Kidney epithelial cell (primary cell): ENCODE data around the gene TNK2. TPM values are rescaled to one million over a fixed set of nuclear protein-coding genes. Genes with fewer than 3 reads are reported as not detected.
A peak's percentile ranks its signal among the peaks of the same experiment; 100 is the strongest.
"Not testable (repeated sequence)": the region's sequence is repeated elsewhere in the genome, so short reads cannot be mapped to it uniquely, and the experiment has no call there.

Source experiments
- DNase-seq: peaks from one replicate; pipeline ENCODE4 v3.0.0-alpha.2; 2010; ENCODE audit warnings: low read depth
- H3K27me3 ChIP-seq: 2 replicates; pipeline ENCODE4 v1.6.0; 2011; ENCODE audit warnings: low read length; ENCODE audit not compliant: control insufficient read depth, insufficient read depth
- H3K36me3 ChIP-seq: 2 replicates; pipeline ENCODE4 v1.5.1; 2011; ENCODE audit warnings: low read length; ENCODE audit not compliant: control insufficient read depth, insufficient read depth
- H3K4me3 ChIP-seq: 2 replicates; pipeline ENCODE4 v1.5.1; 2011; ENCODE audit warnings: low read depth, mild to moderate bottlenecking, control low read depth, low read length
- CTCF ChIP-seq: IDR thresholded peaks from 2 replicates; pipeline ENCODE4 v1.5.1; 2011; ENCODE audit warnings: mild to moderate bottlenecking, moderate library complexity, low read length, control low read depth, inconsistent platforms; ENCODE audit not compliant: insufficient read depth, poor library complexity, severe bottlenecking
- total RNA-seq: library from RNA; depleted of rRNA; stranded (reverse); fragments of >200 nt; gene quantifications from 2 replicates; pipeline ENCODE4 v1.2.3, GENCODE V29; 2015

TNK2 gene
- total RNA-seq, result 14.1 and 16.0 TPM in 2 replicates

DNA sequence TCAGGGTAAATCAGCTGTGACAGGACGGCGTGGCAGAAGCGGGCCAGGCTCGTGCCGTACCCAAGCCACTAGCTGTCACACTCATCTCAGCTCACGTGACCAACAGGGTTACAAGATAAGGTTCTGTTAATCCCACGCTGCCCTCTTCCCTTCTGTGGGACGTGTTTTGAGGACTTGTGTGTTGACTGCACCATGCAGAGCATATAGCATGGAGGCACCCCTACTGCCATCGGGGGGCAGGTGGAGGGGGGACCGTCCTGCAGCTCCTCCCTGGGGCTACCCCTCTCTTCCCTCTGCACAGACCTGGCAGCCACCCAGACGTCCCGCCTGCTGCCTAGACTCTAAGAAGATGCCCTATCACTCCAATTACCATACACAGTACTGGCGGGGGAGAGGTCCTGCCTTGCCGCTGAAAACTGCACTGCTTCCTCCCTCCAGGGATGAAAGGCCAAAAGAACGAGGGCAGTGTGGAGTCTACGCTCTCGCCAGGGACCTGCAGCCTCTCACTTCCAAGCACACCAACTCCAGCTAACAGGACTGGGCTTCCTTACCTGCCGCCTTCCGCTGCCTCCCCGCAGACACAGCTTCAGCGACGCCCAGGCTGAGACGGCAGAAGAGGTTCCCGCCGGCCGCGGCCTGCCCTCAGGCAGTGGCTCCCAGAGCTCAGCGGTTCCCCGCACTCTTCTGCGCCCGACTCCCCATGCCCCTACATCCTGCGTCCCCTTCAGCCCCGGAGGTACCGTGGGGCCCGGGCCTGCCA, at the start of gene TNK2:
TSS of gene TNK2 (minus strand) at position 618 of the 760 bp plus-strand sequence. CDS start 19,963 bp downstream, outside the sequence.
- H3K4me3 ChIP-seq, result peak within 1 kb of the TSS; percentile 43
- H3K27me3 ChIP-seq, result no peaks in the 10 kb centered on the region
- no peak for DNase-seq
- no peaks in the 10 kb centered on the region for H3K36me3 ChIP-seq
- no peak for TF ChIP-seq CTCF

DNA sequence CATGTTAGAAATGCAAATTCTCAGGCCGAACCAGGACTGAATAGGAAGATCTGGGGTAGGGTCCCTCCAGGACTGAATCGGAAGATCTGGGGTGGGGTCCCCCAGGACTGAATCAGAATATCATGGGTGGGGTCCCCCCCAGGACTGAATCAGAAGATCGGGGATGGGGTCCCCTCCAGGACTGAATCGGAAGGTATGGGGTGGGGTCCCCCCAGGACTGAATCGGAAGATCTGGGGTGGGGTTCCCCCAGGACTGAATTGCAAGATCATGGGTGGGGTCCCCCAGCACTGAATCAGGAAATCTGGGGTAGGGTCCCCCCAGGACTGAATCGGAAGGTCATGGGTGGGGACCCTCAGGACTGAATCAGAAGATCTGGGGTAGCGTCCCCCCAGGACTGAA, 48.2 kb upstream of the TNK2 start:
- no peak for DNase-seq
- TF ChIP-seq CTCF, result no peak
- Histone ChIP-seq H3K36me3 (no peaks in the 10 kb centered on the region), H3K27me3 (no peaks in the 10 kb centered on the region), H3K4me3 (no peak overlapping the region)

- peak overlapping the region; percentile 3 for H3K4me3 ChIP-seq
- not testable (repeated sequence) for H3K27me3 ChIP-seq, DNase-seq, H3K36me3 ChIP-seq
Observed at GRCh38 chr3:195955416-195955841, 47.1 kb upstream of the TNK2 start.

DNA sequence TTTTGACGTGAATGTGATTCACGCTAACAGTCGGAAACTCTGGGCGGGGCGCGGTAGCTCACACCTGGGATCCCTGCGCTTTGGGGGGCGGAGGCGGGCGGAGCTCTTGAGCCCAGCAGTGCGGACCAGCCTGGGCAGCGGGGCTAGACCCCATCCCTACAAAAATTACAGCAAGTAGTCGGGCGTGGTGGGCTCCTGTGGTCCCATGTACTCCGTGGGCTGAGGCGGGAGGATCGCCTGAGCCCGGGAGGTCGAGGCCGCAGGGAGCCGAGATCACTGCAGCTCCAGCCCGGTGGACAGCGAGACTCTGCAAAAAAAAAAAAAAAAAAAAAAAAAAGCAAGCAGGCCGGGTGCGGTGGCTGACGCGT, 46.4 kb upstream of the TNK2 start:
- H3K4me3 ChIP-seq, result peak overlapping the region; percentile 56
- not testable (repeated sequence) for DNase-seq, H3K36me3 ChIP-seq, H3K27me3 ChIP-seq

GRCh38 chr3:195954052-195954751, 45.9 kb upstream of the TNK2 start:
- H3K36me3 ChIP-seq, DNase-seq, H3K27me3 ChIP-seq: not testable (repeated sequence)
- peak overlapping the region; percentile 56 for H3K4me3 ChIP-seq

- not testable (repeated sequence) for H3K27me3 ChIP-seq, DNase-seq, H3K36me3 ChIP-seq, H3K4me3 ChIP-seq
Observed at GRCh38 chr3:195952590-195952989, 44.2 kb upstream of the TNK2 start.

DNA sequence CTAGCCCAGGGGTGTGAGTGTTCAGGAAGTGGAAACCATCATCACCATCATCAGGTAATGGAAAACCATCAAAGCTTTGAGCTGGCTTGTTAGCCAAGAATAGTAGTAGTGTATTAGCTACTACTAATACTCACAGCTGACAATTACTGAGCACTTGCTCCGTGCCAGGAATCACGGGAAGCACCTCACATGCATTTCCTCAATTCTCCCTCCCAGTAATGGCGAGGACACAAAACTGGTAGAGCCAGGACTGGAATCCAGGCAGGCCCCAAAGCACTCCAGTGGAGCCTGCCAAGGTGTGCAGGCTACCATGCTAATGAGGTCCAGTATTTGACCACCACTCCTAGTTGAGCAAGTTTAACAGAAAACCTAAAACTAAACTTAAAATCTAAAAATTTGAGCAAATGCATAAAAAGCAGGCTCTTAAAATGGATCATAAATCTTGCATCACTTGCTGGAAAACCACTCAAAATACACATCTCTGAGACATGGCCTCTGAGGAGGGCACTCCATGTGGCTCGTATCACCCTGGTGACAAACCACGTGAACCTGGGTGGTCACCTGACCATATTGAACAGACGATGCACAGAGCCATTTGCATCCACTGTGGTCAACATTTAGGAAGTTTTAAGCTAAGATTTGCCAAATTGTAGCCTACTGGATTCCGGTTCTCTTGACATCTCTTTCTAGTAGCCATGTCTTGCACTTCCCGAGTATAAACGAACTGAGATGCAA, 43.3 kb upstream of the TNK2 start:
- DNase-seq, H3K27me3 ChIP-seq, H3K36me3 ChIP-seq, H3K4me3 ChIP-seq: not testable (repeated sequence)

DNA sequence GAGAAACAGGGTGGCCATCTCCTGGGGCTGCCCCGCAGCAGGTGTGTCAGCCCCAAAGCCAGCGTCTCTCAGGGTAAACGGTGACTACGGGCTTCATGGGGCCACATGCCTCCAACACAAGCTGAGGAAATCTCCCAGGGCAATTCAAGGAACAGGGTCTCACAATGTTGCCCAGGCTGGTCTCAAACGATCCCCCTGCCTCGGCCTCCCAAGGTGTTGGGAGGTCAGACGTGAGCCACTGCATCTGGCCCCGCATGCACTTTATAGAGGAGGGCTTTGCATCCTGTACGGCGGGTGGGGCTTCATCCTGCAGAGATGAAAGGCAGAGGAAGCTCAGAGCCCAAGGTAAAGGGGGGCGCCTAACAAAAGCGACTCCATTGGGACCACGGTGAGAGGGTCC, 42.4 kb upstream of the TNK2 start:
- not testable (repeated sequence) for H3K36me3 ChIP-seq, H3K27me3 ChIP-seq, H3K4me3 ChIP-seq, DNase-seq

DNA sequence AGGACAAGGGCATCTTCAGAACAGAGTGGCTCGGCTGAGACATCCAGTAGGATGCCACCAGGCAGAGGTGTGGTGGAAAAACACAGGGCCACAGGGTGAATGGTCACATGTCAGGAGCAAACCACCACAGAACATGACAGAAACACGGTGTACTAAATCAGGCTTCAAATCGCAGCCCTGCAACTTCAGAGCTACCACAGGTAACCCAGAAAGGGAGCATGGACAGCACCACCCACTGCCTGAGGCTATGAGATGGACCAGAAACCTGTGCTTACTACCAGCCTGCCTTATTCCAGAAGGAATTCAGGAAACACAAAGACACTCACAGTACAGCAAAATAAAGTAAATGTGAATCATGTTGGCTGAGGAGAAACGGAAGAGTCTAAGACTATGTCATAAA, 41.8 kb upstream of the TNK2 start:
- H3K36me3 ChIP-seq, DNase-seq, H3K27me3 ChIP-seq, H3K4me3 ChIP-seq: not testable (repeated sequence)

- H3K4me3 ChIP-seq, DNase-seq, H3K27me3 ChIP-seq: not testable (repeated sequence)
Observed at GRCh38 chr3:195946910-195947699, 38.8 kb upstream of the TNK2 start.

GRCh38 chr3:195941265-195941815, 33.0 kb upstream of the TNK2 start:
- not testable (repeated sequence) for DNase-seq, H3K4me3 ChIP-seq, H3K36me3 ChIP-seq, H3K27me3 ChIP-seq

More at GRCh38 chr3:195946910-195947699, 38.8 kb upstream of the TNK2 start:
- H3K36me3 ChIP-seq, result not testable (repeated sequence)
